WTC11 (cell line): ENCODE results near the gene SEC22C.

Experiments used
- CREM ChIP-seq: sonication (generic); formaldehyde crosslinking; IDR thresholded peaks from 2 replicates; pipeline ENCODE4 v1.8.1; 2022; ENCODE audit warnings: mild to moderate bottlenecking, missing genetic modification reagents, moderate library complexity
- IRF2 ChIP-seq: sonication (generic); formaldehyde crosslinking; IDR thresholded peaks from 2 replicates; pipeline ENCODE4 v1.8.0; 2022; ENCODE audit warnings: low read depth, missing genetic modification reagents, borderline replicate concordance
- JUN ChIP-seq: sonication (generic); formaldehyde crosslinking; IDR thresholded peaks from 2 replicates; pipeline ENCODE4 v1.8.0; 2023; ENCODE audit warnings: mild to moderate bottlenecking, missing genetic modification reagents
- NFYB ChIP-seq: sonication (generic); formaldehyde crosslinking; conservative IDR thresholded peaks from 2 replicates; pipeline ENCODE4 v1.8.0; 2022; ENCODE audit warnings: low read depth, missing genetic modification reagents
- TEAD4 ChIP-seq: sonication (generic); formaldehyde crosslinking; IDR thresholded peaks from 2 replicates; pipeline ENCODE4 v1.8.0; 2022; ENCODE audit warnings: mild to moderate bottlenecking, missing genetic modification reagents
- TP53 ChIP-seq: sonication (generic); formaldehyde crosslinking; IDR thresholded peaks from 2 replicates; pipeline ENCODE4 v1.8.1; 2023; ENCODE audit warnings: mild to moderate bottlenecking, missing genetic modification reagents
- TF ChIP-seq, protein P1 (sequence below): fragments of 200-600 bp; IDR thresholded peaks from 2 replicates; pipeline ENCODE4 v1.8.0; 2022; ENCODE audit warnings: antibody characterized with exemption
- TF ChIP-seq, protein P2 (sequence below): sonication (generic); formaldehyde crosslinking; IDR thresholded peaks from 2 replicates; pipeline ENCODE4 v1.8.0; 2022; ENCODE audit warnings: mild to moderate bottlenecking, missing genetic modification reagents
- TF ChIP-seq, protein P3 (sequence below): sonication (generic); formaldehyde crosslinking; IDR thresholded peaks from 2 replicates; pipeline ENCODE4 v1.8.0; 2023; ENCODE audit warnings: missing genetic modification reagents
- TF ChIP-seq, protein P4 (sequence below): sonication (generic); formaldehyde crosslinking; IDR thresholded peaks from 2 replicates; pipeline ENCODE4 v1.8.0; 2022; ENCODE audit warnings: mild to moderate bottlenecking, missing genetic modification reagents
- TF ChIP-seq, protein P5 (sequence below): sonication (generic); formaldehyde crosslinking; IDR thresholded peaks from 2 replicates; pipeline ENCODE4 v1.8.1; 2022; ENCODE audit warnings: mild to moderate bottlenecking, moderate library complexity, missing genetic modification reagents

DNA sequence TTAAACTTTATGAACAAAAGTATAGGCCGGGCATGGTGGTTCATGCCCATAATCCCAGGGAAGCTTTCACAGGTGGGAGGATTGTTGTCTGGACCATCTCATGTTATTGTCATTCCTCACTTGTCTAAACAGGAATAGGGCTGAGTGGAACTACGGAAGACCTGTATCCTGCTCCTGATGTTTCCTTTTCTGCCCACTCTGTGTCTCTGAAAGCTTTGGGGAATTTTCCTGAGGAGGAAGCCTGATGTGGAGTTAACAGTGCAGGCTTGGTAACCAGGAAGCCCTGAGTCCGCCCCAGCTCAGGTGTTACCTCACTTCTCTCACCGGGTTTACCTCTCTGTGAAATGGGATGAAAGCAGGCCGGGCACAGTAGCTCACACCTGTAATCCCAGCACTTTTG lies 6.9 kb upstream of the SEC22C start:
- TF ChIP-seq, protein P1, sequence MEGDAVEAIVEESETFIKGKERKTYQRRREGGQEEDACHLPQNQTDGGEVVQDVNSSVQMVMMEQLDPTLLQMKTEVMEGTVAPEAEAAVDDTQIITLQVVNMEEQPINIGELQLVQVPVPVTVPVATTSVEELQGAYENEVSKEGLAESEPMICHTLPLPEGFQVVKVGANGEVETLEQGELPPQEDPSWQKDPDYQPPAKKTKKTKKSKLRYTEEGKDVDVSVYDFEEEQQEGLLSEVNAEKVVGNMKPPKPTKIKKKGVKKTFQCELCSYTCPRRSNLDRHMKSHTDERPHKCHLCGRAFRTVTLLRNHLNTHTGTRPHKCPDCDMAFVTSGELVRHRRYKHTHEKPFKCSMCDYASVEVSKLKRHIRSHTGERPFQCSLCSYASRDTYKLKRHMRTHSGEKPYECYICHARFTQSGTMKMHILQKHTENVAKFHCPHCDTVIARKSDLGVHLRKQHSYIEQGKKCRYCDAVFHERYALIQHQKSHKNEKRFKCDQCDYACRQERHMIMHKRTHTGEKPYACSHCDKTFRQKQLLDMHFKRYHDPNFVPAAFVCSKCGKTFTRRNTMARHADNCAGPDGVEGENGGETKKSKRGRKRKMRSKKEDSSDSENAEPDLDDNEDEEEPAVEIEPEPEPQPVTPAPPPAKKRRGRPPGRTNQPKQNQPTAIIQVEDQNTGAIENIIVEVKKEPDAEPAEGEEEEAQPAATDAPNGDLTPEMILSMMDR = no peak
- TF ChIP-seq NFYB (CRISPR knock-in tag) (no peak), TP53 (CRISPR knock-in tag) (no peak), JUN (CRISPR knock-in tag) (no peak), CREM (CRISPR knock-in tag) (no peak), IRF2 (no peak), TEAD4 (no peak)
- TF ChIP-seq, protein P2, sequence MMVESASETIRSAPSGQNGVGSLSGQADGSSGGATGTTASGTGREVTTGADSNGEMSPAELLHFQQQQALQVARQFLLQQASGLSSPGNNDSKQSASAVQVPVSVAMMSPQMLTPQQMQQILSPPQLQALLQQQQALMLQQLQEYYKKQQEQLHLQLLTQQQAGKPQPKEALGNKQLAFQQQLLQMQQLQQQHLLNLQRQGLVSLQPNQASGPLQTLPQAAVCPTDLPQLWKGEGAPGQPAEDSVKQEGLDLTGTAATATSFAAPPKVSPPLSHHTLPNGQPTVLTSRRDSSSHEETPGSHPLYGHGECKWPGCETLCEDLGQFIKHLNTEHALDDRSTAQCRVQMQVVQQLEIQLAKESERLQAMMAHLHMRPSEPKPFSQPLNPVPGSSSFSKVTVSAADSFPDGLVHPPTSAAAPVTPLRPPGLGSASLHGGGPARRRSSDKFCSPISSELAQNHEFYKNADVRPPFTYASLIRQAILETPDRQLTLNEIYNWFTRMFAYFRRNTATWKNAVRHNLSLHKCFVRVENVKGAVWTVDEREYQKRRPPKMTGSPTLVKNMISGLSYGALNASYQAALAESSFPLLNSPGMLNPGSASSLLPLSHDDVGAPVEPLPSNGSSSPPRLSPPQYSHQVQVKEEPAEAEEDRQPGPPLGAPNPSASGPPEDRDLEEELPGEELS (CRISPR knock-in tag) = no peak
- TF ChIP-seq, protein P3, sequence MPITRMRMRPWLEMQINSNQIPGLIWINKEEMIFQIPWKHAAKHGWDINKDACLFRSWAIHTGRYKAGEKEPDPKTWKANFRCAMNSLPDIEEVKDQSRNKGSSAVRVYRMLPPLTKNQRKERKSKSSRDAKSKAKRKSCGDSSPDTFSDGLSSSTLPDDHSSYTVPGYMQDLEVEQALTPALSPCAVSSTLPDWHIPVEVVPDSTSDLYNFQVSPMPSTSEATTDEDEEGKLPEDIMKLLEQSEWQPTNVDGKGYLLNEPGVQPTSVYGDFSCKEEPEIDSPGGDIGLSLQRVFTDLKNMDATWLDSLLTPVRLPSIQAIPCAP (CRISPR knock-in tag) = no peak
- TF ChIP-seq, protein P4, sequence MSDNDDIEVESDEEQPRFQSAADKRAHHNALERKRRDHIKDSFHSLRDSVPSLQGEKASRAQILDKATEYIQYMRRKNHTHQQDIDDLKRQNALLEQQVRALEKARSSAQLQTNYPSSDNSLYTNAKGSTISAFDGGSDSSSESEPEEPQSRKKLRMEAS (CRISPR knock-in tag) = no peak
- TF ChIP-seq, protein P5, sequence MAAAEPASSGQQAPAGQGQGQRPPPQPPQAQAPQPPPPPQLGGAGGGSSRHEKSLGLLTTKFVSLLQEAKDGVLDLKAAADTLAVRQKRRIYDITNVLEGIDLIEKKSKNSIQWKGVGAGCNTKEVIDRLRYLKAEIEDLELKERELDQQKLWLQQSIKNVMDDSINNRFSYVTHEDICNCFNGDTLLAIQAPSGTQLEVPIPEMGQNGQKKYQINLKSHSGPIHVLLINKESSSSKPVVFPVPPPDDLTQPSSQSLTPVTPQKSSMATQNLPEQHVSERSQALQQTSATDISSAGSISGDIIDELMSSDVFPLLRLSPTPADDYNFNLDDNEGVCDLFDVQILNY (CRISPR knock-in tag) = no peak
